CD4-positive, alpha-beta T cell treated with Interleukin-6 at 100 ng/mL for 8 hours (primary cell): ENCODE data around the gene COL23A1.
"Not testable (repeated sequence)": the region's sequence is repeated elsewhere in the genome, so short reads cannot be mapped to it uniquely, and the experiment has no call there.

ENCODE experiments used
- DNase-seq: peaks from one replicate; pipeline ENCODE4 v3.0.0-alpha.2; 2020; ENCODE audit warnings: mixed read lengths, low spot score

COL23A1 gene

DNA sequence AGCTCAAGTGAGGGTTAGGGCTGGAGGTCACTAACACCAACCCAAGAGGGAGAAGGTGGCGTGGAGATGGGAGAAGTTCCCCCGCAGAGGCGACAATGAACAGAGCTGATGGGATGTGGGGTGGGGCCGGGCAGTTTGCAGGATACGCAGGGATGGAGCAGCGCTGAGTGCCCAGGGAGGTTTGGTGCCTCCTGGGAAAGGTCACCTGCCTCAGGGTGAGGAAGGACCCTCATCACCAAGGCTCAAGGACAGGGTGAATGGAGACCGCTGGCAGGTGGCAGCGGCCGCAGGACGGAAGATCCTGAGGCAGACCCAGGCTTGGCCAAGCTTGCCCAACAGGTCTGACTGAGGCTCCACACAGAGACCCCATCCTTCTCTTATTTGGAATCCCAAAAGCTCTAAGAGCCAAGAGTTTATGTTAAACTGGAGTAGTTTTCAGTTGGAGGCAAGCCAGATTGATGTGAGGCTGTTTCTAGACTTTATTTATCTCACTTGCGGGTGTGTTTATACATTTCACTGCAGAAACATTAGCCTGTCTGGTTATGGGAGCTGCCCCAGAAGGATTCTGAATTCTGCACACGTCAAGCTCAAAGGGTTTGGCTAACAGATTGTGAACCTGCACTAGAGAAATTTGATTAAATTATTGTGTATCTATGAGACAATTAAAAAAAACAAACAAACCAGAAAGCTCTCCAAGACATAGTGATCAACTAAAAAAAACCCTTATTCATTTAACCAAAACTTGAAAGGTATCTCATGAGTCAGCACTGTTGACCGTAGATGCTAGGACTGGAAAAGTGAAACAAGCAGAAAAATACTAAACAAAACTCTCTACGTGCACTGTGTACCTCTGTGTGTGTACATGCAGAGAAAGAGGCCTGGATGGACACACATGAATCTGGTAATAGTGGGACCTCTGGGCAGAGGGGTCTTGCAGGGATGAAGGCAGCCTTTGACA lies 211.4 kb downstream of the COL23A1 start:
- DNase-seq, result no peak

DNA sequence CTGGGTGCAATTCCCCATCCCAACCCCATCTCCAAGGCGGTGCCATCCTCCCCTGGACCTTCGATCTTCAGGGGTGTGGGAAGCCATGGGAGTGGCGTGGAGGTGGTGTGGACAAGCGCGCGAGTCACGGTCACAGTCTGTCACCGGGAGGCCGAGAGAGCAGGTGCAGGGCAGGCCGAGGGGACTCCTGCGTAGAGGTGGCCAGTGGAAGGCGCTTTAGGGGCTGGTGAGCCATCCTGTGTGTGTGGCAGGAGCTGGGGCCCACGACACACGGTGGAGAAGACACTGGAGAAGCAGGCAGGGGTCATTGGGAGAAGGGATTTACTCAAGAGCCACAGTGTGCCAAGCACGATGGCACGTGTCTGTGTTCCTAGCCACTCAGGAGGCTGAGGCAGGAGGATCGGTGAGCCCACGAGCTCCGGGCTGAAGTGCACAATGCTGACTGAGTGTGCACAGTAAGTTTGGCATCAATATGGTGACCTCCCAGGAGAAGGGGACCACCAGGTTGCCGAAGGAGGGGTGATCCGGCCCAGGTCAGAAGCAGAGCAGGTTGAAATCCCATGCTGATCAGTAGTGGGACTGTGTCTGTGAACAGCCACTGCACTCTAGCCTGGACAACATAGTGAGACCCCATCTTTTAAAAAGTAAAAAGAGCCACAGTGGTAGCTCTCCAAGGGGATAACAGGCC lies 212.5 kb downstream of the COL23A1 start:
- no peak for DNase-seq

DNA sequence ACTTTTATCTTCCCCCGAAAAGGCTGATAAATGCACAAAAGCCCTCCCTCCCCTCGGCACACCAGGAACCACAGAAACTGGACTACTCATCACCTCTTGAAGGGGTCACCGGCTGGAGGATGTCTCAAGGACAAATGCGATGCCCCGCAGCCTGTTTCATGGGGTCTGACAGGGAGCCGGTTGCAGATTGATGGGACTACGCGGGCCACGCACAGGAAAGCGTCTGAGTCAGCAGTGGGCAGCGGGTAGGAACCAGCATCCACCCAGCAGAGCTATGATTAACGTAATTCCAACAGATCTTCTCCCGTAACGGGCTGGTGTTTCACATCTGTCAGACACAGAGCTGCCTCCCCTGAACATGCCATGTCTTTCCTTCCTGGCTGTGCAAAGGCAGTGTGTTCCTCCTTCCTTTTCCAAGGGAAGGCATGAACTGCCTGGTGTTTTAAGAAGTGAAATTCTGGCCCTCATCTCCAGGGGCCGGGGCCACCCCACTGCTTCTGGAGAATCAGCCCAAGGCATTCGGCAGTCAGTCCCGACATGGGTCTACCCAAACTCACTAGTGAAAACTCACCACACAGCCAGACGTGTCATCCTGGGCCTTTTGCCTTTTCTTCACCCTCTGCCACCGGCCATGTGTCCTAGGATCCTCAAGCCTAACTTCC lies 213.1 kb downstream of the COL23A1 start:
- no peak for DNase-seq

DNA sequence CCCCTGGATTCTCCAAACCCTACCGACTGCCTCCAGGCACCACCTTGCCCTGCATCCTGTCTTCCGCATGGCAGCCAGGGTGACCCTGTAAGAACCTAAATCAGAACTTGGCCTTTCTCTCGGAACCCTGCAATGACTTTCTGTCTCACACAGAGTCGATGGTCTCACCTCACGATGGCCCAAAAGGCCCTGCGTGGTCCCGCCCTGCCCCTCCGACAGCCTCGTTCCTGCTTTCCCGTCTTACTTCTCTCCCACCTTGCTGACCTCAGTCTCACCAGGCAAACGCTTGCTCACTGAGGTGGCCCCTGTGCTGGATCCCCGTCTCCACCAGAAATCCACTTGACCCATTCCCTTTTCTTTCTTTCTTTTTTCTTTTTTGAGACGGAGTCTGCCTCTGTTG lies 214.8 kb downstream of the COL23A1 start:
- no peak for DNase-seq

- no peak for DNase-seq
Observed at GRCh38 chr5:178373711-178374110, 216.5 kb downstream of the COL23A1 start.

DNA sequence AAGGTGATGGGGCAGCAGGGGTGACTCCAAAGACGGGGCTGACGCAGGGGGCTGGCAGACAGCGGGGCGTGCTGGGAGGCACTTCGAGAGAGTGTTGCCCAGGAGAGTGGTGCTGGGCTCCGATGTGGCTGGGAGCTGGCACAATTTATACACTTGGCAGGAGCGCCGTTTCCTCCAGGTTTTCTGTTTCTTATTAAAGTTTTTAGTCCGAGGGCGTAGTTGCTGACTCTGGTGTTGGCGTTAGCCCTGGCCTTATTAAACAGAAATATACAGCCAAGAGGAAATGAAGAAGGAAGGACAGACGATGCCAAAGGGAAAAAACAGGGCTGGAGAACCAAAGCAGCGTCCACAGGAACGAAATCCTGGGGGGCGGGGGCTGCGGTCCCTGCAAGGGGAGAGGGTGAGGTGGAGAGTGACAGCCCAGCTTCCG lies 218.0 kb downstream of the COL23A1 start:
- DNase-seq, result no peak

DNA sequence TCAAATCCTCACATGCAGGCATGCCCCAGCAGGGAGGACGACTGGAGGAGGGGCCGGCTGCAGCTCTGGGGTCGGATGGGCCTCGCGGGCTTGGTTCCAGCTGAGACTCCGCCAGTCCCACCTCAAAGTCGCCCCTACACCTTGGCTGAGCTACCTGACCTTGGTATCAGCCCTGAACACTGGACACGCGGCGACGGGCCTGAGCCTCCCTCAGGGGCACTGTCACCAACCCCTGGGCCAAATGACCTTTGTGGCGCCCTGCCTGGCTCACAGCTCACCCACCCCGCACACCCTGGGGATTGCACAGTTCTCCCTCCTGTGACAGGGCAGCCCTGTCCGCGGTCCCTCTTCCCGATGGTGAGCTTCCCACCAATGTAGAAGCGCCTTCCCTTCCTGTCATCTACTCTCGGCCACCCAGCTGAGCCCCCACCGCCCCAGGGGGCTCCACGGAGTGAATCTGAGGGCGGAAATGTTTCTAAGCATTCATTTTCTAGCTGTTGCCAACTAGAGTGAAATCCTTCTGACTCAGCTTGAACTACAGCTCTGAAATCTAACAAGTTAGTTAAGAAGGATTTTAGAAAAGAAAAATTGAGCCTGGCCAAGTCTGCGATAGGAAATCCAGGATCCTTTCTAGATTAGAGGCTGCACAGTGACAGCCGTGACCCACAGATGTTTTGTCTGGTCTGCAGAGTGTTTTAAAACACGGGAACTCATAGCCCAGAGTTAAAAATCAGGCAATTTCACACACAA lies 218.7 kb downstream of the COL23A1 start:
- DNase-seq, result no peak

GRCh38 chr5:178370102-178370501 lies 220.1 kb downstream of the COL23A1 start:
- DNase-seq, result no peak

GRCh38 chr5:178369469-178369868 lies 220.7 kb downstream of the COL23A1 start:
- not testable (repeated sequence) for DNase-seq

GRCh38 chr5:178368716-178369300 lies 221.4 kb downstream of the COL23A1 start:
- DNase-seq, result no peak

- DNase-seq, result no peak
Observed at GRCh38 chr5:178368274-178368673, 221.9 kb downstream of the COL23A1 start.

DNA sequence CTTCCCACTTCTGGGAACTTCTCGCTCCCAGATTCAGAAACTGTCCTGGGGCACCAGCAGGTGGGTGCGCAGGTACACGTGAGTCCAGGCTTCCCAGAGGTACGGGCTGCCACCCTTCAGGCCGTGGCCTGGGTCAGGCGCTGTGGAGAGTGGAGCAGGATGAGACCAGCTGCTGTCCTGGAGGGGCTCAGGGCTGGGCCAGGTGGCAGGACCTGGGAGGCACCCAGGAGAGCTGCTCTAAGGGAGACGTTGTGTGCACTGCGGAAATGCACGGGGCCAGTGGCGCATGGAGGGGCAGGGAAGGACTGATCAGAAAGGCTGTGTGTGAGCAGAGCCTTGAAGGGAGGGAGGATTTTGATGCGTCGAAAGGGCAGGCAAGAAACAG lies 222.5 kb downstream of the COL23A1 start:
- DNase-seq, result no peak

- DNase-seq, result no peak
Observed at GRCh38 chr5:178366998-178367735, 223.0 kb downstream of the COL23A1 start.

DNA sequence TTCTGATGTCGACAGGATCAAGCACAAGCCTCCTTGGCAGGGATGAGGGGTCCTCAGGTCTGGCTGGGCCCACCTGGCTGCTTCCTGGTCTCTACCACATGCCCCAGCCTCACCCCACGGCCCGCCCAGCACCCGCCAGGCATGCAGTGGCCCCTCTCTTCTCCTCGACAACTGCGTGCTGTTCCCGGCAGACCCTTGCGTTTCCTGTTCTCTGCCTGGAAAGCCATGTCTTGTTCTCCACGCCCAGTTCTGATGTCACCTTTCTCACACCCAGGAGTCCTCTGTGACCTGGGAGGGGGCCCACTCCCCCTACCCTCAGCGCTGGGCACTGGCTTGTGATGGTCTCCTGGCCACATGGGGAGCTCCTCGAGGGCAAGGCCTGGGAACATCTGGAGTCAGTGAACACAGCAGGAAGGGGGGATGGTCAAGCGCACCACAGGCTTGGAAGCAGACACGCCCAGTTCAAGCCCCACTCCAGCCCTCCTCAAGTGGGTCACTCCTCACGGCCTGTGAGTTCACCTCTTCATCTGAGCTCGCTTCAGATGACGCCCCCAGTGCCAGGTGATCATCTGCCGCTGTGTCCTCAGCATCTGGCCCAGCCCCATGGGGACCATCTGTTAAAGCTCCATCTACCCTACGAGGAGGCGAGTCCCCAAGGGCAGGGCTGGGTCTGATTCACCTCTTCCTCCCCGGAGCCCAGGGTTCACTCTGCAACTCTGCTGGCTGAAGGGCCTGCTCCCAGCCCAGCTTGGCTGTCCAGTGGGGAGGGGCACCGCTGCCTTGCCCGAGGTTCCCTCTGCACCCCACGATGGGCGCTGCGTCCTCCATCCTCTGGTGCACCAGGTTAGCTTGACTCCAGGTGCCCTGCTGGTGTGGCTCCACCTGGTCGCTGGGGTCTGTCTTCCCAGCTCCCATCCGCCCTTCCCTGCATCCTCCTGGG lies 224.4 kb downstream of the COL23A1 start:
- no peak for DNase-seq

- DNase-seq, result no peak
Observed at GRCh38 chr5:178364326-178364675, 225.9 kb downstream of the COL23A1 start.

DNA sequence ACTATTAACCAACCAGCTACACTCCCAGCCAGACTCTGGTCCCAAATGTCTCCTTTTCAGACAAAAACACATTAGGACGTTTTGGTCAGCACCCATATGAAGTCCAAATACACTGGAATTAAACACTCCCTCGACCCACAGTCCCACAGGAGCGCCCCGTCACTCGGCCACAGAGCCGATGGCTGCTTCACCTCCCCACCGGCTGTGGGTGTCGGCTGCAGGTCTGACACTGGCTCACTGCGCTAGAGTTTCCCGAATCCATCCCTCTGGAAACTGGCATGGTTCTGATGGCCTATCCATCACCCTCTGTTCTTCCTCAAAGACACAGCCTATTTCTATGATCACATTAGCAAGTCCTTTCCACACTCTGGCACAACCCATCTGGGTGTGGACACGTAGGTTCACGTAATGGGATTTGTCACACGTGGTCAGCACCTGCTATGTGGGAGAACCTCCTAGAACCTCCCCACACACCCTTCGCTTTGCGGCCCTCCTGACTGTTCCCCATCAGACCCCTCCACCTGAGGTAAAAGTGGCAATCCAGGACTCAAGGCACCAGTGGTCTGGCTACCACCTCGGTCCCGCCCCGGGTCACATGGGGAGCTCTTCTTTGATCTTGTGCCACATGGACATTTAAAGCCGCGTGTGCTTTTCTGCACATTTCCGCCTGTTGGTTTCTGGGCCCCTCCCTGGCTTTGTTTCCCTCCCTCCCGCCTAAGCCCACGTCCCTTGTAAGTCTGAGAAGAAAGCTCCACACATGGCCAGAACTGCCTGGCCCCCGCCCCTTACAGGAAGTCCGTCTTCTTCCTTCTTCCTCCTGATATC lies 226.5 kb downstream of the COL23A1 start:
- no peak for DNase-seq

DNA sequence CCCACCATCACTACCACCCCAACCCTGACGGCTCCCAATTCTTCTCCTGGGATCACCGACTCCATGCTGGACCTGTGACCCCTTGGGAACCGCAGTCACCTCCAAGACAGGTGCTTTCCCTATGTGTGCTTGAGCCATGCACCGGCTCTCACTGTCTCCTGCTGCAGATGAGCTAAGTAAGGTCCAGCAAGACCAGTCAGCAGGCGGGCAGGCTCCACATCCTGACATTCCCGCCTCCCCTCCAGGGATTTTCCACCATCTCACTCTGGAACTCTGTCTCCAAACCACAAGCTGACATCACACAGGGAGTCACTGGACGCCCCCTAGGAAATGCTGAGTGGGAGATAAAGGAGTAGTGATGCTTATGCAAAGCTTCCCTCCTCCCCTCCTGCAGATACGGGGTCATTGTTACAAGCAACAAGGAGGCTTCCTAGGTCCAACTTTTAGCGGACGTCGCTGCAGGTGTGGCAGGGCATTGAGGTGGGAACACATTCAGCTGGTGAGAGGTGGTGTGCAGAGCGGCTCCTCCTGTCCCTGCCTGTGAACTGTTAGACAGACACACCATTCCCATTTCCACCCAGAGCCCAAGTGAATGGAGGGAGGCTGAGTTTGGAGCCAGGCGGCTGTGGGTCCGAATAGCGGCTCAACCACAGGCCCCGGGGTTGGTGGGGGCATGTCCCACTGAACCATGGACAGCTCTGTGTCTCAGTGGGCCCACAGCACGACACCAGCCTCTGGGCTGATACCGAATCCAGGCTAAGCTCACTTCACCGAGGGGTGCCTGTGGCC lies 228.3 kb downstream of the COL23A1 start:
- DNase-seq, result no peak

DNA sequence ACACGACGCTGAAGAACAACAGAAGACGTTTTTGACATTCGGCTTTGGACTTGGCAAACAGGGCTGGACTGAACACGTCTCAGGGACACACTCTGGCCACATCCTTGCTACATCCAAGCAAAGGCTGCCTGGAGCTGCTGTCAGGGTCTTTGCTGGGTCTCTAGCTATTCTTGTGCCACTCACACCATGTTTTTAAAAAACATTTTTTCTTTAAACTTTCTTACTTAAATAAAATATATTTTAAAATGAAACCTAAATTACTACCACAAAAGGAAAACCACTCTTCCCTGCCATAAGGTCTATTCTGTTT lies 229.3 kb downstream of the COL23A1 start:
- no peak for DNase-seq
